Breast epithelium (tissue), 4 donors: ENCODE results near the gene UBAC1. TPM values are rescaled to one million over a fixed set of nuclear protein-coding genes. Genes with fewer than 3 reads are reported as not detected.

Experiments
- DNase-seq, 2 donors: peaks; one replicate each; pipeline ENCODE4 v3.0.0-alpha.2; 2019; ENCODE audit warnings: low spot score in 2 of 2
- H3K27ac ChIP-seq, 2 donors: fragments of 200-600 bp; sonication (generic) in 1 of 2; one replicate each; pipeline ENCODE4 v1.5.1; 2016 to 2019; ENCODE audit warnings: mild to moderate bottlenecking in 1 of 2
- H3K27me3 ChIP-seq, 2 donors: fragments of 200-600 bp; sonication (generic) in 1 of 2; one replicate each; pipeline versions ENCODE4 v1.5.1 to v1.6.0; 2017 to 2019; ENCODE audit warnings: control low read depth in 1 of 2, mild to moderate bottlenecking in 1 of 2
- H3K36me3 ChIP-seq: fragments of 200-600 bp; one replicate; pipeline ENCODE4 v1.5.1; 2019
- H3K4me1 ChIP-seq, 2 donors: fragments of 200-600 bp; sonication (generic); one replicate each; pipeline ENCODE4 v1.5.1; 2016 to 2019; ENCODE audit warnings: control low read depth in 1 of 2
- H3K4me3 ChIP-seq, 3 donors: fragments of 200-600 bp; sonication (generic); 1 replicate in 2 of 3; 2 replicates in 1 of 3; pipeline ENCODE4 v1.5.1; 2016 to 2019; ENCODE audit warnings: mild to moderate bottlenecking in 3 of 3, moderate library complexity in 2 of 3
- H3K9me3 ChIP-seq, 2 donors: fragments of 200-600 bp; sonication (generic) in 1 of 2; one replicate each; pipeline ENCODE4 v1.5.1; 2016 to 2019; ENCODE audit warnings: control low read depth in 1 of 2
- CTCF ChIP-seq, 3 donors: fragments of 450-650 bp; IDR thresholded peaks; one replicate each; pipeline ENCODE4 v1.5.1; 2016 to 2017; ENCODE audit warnings: antibody characterized with exemption in 3 of 3, mild to moderate bottlenecking in 3 of 3, moderate library complexity in 3 of 3
- POLR2A ChIP-seq: fragments of 450-650 bp; IDR thresholded peaks from one replicate; pipeline ENCODE4 v1.6.1; 2016; ENCODE audit warnings: antibody characterized with exemption, mild to moderate bottlenecking, moderate library complexity
- POLR2AphosphoS5 ChIP-seq, 3 donors: sonication (generic); formaldehyde crosslinking; IDR thresholded peaks; one replicate each; pipeline ENCODE4 v1.6.1; 2017; ENCODE audit warnings: antibody characterized with exemption in 3 of 3
- intact Hi-C: fragments of 100-400 bp; cut with DNase I; formaldehyde crosslinking; loops from one replicate; pipeline ENCODE4 v1.15.1; 2023; ENCODE audit warnings: low total_unique reads
- total RNA-seq, 3 donors: library from RNA; depleted of rRNA; stranded (reverse); fragments of >200 nt; gene quantifications; one replicate each; pipeline ENCODE4 v1.1.0, GENCODE V29; 2016

UBAC1 gene
- total RNA-seq, 3 donors from 2014 or later: 39.2 to 53.0 (median 45.6) TPM

GRCh38 chr9:135901826-135902225 is 59.3 kb downstream of the UBAC1 start:
- H3K4me1 ChIP-seq: no peaks in the 10 kb centered on the region
- TF ChIP-seq CTCF (IDR thresholded peaks at IDR 0.05): no peak
- no peak for TF ChIP-seq POLR2AphosphoS5 (IDR thresholded peaks at IDR 0.05)
- no peak for TF ChIP-seq POLR2A
- no peaks in the 10 kb centered on the region for H3K36me3 ChIP-seq
- intact Hi-C loops: no loop called here
- no peak for DNase-seq
- no peak overlapping the region for H3K4me3 ChIP-seq
- no peaks in the 10 kb centered on the region for H3K9me3 ChIP-seq
- no peaks in the 10 kb centered on the region for H3K27me3 ChIP-seq
- H3K27ac ChIP-seq: no peak overlapping the region

- Histone ChIP-seq H3K27ac (no peak overlapping the region), H3K4me1 (no peaks in the 10 kb centered on the region), H3K9me3 (no peaks in the 10 kb centered on the region), H3K4me3 (no peak overlapping the region), H3K36me3 (no peaks in the 10 kb centered on the region), H3K27me3 (no peaks in the 10 kb centered on the region)
- intact Hi-C loops: no loop called here
- DNase-seq: no peak
- no peak for TF ChIP-seq CTCF (IDR thresholded peaks at IDR 0.05)
- TF ChIP-seq POLR2A: no peak
- no peak for TF ChIP-seq POLR2AphosphoS5 (IDR thresholded peaks at IDR 0.05)
These were observed 60.0 kb downstream of the UBAC1 start for GRCh38 chr9:135901031-135901758.

- H3K9me3 ChIP-seq: no peaks in the 10 kb centered on the region
- H3K4me1 ChIP-seq: no peaks in the 10 kb centered on the region
- no peak for DNase-seq
- H3K4me3 ChIP-seq: no peak overlapping the region
- intact Hi-C loops: no loop called here
- no peaks in the 10 kb centered on the region for H3K27me3 ChIP-seq
- no peak for TF ChIP-seq POLR2AphosphoS5 (IDR thresholded peaks at IDR 0.05)
- no peak for TF ChIP-seq POLR2A
- TF ChIP-seq CTCF (IDR thresholded peaks at IDR 0.05): no peak
- no peaks in the 10 kb centered on the region for H3K36me3 ChIP-seq
- H3K27ac ChIP-seq: no peak overlapping the region
These were observed 62.4 kb downstream of the UBAC1 start for GRCh38 chr9:135898634-135899407.

- intact Hi-C loops: no loop called here
- Histone ChIP-seq H3K27me3 (no peaks in the 10 kb centered on the region), H3K4me3 (no peak overlapping the region), H3K9me3 (no peaks in the 10 kb centered on the region), H3K4me1 (no peaks in the 10 kb centered on the region), H3K27ac (no peak overlapping the region), H3K36me3 (no peaks in the 10 kb centered on the region)
- DNase-seq: no peak
- TF ChIP-seq POLR2A: no peak
- TF ChIP-seq CTCF (IDR thresholded peaks at IDR 0.05): no peak
- TF ChIP-seq POLR2AphosphoS5 (IDR thresholded peaks at IDR 0.05): no peak
These were observed 64.5 kb downstream of the UBAC1 start for GRCh38 chr9:135896626-135897025.

GRCh38 chr9:135896205-135896604 is 65.0 kb downstream of the UBAC1 start:
- Histone ChIP-seq H3K4me3 (no peak overlapping the region), H3K36me3 (no peaks in the 10 kb centered on the region), H3K4me1 (peaks cover 0 to 2% of the 10 kb centered on the region in 2 donors), H3K27me3 (no peaks in the 10 kb centered on the region), H3K9me3 (no peaks in the 10 kb centered on the region), H3K27ac (no peak overlapping the region)
- TF ChIP-seq CTCF (IDR thresholded peaks at IDR 0.05): no peak
- no peak for TF ChIP-seq POLR2AphosphoS5 (IDR thresholded peaks at IDR 0.05)
- no peak for TF ChIP-seq POLR2A
- intact Hi-C loops: no loop called here
- DNase-seq: no peak
